ENCODE measurements around the gene JMJD7.

DNA sequence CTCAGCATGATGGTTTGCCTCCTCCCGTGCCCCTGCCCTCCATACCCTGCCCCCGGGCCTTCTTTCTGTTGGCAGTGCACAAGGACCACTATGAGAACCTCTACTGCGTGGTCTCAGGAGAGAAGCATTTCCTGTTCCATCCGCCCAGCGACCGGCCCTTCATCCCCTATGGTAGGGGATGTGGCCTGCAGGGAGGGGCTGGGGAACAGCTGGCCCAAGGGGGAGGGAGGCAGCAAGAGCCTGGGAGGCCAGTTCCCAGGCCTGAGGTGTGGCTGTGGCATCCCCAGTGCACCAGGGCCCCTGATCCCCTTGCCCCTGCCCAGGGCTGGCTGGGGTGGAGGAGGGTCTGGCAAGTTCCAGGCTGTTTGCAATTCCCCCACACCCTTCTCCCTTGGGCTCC, 8.2 kb downstream of the JMJD7 start:
- TF ChIP-seq, protein P1, sequence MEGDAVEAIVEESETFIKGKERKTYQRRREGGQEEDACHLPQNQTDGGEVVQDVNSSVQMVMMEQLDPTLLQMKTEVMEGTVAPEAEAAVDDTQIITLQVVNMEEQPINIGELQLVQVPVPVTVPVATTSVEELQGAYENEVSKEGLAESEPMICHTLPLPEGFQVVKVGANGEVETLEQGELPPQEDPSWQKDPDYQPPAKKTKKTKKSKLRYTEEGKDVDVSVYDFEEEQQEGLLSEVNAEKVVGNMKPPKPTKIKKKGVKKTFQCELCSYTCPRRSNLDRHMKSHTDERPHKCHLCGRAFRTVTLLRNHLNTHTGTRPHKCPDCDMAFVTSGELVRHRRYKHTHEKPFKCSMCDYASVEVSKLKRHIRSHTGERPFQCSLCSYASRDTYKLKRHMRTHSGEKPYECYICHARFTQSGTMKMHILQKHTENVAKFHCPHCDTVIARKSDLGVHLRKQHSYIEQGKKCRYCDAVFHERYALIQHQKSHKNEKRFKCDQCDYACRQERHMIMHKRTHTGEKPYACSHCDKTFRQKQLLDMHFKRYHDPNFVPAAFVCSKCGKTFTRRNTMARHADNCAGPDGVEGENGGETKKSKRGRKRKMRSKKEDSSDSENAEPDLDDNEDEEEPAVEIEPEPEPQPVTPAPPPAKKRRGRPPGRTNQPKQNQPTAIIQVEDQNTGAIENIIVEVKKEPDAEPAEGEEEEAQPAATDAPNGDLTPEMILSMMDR (IDR thresholded peaks at IDR 0.05): no peak
- TF ChIP-seq EZH2 (IDR thresholded peaks at IDR 0.05; ENCODE audit: borderline replicate concordance, insufficient read depth, low read depth, low read length, poor library complexity, severe bottlenecking): no peak

All from B cell (primary cell).